ENCODE data around the gene GRK7.

GRK7 gene, protein sequence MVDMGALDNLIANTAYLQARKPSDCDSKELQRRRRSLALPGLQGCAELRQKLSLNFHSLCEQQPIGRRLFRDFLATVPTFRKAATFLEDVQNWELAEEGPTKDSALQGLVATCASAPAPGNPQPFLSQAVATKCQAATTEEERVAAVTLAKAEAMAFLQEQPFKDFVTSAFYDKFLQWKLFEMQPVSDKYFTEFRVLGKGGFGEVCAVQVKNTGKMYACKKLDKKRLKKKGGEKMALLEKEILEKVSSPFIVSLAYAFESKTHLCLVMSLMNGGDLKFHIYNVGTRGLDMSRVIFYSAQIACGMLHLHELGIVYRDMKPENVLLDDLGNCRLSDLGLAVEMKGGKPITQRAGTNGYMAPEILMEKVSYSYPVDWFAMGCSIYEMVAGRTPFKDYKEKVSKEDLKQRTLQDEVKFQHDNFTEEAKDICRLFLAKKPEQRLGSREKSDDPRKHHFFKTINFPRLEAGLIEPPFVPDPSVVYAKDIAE (N-terminal part only)

DNA sequence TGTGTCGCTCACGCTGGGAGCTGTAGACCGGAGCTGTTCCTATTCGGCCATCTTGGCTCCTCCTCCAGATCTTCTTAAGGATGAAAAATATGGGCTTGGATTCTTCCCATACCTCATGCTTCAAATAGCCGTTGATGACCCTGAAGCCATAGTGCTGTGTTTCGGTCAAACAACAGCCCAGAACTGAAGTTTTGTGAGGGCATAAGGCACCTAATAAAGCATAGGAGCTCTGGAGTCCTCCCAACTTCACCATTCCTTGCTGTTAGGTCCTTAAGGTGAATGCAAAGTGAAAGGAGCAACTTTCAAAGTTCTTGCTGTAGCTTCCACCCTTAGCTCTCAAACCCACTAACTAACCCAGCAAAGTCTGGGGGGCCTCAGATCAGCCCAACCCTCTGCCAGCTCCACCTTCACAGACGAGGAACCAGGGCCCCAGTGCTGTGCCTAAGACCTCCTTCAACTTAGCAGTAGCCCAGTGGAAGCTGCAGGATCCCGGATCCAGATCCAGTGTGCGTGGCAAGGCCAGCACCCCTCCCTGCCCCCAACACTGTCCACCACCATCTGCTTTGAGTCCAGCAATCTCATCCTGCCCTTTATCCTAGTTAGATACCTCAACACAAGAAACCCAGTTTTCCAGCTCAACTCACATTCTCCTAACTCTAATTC lies at the start of gene GRK7:
Gene GRK7, plus strand, starts transcription at position 321 of the 663 bp plus-strand sequence. CDS start 14,877 bp downstream, outside the sequence.
- DNase-seq (ENCODE audit: low spot score), result no peak

DNA sequence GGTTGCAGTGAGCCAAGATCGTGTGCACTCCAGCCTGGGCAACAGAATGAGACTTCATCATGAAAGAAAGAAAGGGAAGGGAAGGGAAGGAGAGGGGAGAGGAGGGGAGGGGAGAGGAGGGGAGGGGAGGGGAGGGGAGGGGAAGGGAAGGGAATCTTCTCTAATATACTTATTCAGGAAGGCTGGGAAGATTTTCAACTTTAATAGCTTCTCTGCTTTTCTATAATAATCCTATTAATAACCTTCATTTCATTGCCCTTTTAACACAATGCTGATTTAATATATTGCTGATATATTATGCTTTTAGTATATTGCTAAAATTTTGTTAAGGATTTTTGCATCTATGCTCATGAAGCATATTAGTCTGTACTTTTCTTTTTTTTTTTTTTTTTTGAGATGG lies 48.5 kb upstream of the GRK7 start:
- no peak for DNase-seq (ENCODE audit: low spot score)

DNA sequence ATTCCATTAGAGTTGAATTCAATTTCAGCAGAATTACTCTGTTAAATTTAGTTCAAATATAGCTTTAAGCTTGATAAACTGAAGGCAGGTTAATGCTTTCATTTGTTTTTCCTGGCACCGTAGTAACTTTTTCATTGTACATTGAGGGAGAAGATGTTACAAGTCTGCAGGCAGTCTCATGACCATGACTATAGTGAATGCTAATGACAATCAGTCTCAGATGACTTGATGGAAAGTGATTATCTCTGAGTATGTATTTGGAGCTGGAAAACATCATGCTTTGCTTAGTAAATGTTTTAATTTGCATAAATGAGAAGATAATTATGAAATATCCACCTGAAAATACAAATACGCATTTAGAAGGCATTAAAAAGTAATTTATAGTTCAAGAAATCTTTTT lies 41.1 kb upstream of the GRK7 start:
- DNase-seq (ENCODE audit: low spot score), result peak; percentile 57

DNA sequence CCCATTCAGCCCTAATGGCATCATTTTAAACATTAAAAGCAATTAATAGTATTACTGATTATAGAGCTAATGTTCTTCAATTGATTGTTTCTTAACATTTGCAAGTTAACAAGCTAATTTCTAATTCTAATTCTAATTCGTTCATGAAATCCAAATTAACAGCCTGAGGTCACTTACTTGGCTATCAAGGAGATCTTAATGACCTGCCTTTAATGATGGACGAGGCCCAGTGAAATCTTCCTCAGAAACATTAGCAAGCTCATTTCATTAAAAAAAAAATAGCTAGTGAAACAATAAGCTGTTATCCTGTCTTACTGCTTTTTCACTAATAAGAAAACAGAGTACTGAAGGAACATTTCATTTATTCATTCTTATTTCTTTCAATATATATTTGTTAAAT lies 40.6 kb upstream of the GRK7 start:
- no peak for DNase-seq (ENCODE audit: low spot score)

DNA sequence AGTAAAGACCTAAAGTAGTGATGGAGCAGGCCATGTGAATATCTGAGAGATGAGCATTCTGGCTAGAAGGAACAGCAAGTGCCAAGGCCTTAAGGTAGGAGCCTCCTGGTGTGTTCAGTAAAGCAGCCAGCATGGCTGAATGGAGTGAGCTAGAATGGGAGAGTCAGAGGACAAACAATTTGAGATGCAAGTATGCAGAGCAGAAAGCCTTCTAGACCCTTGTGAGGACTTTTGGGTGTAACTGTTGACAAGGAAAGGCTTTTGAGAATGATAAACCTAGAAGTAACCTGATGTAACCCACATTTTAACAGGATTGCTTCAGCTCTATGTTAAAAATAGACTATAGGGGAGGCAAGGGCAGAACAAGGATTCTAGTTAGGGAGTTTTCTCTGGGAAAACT lies 40.0 kb upstream of the GRK7 start:
- DNase-seq (ENCODE audit: low spot score), result no peak

DNA sequence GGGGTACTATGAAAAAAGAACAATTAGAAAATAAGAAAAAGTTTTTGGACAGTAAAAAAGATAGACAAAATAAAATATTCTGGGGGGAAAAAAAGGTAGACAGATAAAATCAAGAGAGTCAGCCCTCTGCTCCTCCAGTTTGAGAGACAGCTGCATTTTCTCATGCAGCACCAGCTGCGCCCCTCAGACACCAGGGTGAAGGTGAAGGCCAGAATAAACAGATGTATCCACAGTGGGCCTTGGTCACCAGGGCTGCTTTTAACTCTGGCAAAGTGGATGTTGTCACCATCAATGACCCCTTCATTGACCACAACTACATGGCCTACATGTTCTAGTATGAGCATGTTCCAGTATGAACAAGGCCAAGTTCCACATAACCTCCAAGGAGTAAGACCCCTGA lies 39.0 kb upstream of the GRK7 start:
- DNase-seq (ENCODE audit: low spot score), result no peak

DNA sequence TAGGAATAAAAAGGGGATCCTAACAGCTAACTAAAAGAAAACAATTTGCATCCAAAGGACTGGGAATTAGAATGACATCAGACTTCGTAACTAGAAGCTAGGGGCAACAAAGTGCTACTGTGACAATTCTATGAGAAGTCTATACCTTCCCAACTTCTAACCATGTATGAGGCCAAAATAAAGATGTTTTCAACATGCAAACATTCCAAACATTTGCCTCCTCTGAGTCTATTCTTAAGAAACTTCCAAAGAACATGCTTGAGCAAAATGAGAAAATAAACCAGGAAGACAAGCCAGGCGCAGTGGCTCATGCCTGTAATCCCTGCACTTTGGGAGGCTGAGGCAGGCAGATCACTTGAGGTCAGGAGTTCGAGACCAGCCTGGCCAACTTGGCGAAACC lies 38.2 kb upstream of the GRK7 start:
- DNase-seq (ENCODE audit: low spot score), result no peak

DNA sequence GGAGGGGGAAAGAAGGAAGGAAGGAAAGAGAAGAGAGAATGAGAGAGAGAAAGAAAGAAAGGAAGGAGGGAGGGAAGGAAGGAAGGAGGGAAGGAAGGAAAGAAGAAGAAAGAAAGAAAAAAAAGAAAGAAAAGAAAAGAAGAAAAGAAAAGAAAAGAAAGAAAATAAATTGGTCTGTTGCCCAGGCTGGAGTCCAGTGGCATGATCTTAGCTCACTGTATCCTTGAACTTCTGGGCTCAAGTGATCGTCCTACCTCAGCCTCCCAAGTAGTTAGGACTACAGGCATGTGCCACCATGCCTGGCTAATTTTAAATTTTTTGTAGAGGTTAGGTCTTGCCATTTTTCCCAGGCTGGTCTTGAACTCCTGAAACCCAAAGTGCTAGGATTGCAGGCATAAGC lies 36.7 kb upstream of the GRK7 start:
- no peak for DNase-seq (ENCODE audit: low spot score)

DNA sequence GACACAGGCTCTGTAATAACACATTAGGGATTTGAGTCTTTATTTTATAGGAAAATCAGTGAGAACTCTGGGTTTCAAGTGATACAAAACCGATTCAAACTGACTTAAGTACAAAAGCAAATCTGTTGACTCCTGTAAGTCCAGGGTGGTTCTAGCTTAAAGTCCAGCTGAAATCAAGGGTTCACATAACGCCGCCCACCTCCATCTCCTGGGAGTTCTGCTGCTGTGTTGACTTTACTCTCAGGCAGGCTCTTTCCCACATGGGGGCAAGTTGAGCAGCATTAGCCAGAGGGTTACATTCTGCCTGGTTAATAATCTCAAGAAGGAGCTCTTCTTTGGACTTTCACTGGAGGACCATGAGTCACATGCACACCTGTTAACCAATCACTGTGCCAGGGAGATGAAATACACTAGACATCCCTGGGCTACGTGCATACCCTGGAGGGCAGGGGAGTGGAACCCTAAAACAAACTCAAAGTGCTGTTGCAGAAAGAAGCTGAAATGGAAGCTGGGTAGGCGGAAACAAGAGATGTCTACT lies 34.8 kb upstream of the GRK7 start:
- no peak for DNase-seq (ENCODE audit: low spot score)

DNA sequence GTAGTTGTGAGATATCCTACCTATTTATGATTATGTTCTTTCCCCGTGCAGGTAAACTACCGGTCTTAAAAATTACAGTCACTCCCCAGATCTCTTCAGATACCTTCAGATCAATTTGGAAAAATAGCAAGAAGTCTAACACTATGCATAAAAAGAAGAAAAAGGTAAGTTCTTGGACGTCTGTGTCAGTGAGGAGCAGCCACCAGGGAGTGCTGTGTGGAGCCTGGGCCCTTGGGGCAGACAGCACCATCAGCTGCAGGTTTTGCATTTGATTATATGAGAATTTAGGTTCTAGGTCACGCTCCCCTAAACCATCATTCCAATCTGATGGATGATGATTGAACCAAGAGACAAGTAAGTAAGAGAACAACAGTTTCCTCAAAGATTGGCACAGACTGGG lies 34.0 kb upstream of the GRK7 start:
- DNase-seq (ENCODE audit: low spot score), result no peak

DNA sequence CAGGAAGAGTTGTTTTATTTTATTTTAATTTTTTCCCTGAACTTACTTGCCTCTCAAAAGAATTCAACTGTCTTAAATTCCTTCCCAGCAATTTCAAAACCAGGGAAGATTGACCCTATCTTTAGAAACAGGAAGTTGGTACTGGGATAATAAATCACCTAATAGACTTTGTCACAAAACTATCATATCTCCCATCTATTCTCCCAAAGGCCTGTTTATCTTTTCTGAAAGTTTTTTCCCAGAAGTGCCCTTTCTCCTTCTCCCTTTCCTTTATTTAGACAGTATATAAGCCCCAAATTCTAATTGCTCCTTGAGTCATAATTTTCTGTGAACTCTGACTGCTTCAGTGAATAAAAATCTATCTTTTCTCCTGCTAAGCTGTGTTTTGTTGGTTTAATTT lies 28.0 kb upstream of the GRK7 start:
- no peak for DNase-seq (ENCODE audit: low spot score)

DNA sequence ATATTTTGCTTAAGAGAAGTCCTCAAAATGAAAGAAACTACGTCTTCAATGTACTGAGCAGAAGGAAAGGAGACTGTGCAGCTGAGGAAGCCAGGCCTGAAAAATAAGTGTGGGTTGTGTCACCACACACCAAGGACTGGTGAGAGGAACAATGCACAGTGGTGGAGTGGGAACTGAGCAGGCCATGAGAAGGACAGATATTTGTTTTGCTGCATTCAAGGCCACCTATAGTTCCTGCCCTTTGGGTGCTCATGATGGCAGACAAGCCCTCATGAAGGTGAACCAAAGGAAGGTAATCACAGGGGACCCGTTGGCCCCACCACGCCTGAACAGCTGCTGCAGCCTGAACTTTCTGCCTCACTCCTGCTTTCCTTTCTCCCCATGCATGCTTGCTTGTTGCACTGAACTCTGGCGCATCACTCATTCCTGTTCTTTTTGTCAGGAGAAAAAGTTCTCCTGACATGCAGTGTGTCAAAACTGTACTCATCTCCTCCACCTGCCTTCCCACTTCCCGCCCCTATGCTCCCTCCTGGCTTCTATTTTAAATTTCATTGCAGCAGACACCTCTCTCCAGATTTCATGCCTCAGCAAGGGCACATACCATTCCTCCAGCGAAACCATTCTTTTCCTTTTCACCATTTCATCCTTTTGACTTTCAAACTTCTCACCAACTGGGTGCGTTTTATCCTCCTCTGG lies 27.3 kb upstream of the GRK7 start:
- DNase-seq (ENCODE audit: low spot score), result no peak

DNA sequence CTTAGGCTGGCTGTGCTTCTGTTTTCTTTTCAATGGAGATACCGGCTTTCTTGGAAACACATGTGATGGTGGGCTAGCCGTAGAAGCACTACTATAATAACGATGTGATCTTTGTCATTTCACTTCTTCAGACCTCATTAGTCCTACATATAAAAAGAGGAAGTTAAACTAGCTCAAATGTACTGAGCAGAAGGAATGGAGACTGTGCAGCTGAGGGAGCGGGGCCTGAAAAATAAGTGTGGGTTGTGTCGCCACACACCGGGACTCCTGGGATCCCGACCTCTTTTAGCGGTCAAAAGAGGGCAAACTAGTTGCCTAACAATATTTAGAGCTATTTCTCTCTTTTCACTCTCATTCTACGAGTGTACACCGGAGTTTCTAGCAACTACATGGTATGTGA lies 26.1 kb upstream of the GRK7 start:
- DNase-seq (ENCODE audit: low spot score), result no peak

DNA sequence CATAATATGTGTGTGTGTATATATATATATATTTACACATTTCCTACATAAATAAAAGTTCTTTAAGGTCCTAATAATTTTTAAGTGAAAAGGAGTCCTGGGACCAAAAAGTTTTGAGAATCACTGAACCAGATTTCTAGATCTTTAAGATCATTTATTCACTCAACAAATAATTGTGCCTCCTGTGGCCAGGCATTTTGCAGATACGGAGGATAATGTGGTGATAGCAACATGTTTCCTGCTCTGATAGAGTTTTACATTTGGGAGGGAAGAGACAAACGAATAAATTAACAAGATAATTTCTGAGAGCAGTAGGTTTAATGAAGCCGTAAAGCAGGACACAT lies 25.6 kb upstream of the GRK7 start:
- no peak for DNase-seq (ENCODE audit: low spot score)

DNA sequence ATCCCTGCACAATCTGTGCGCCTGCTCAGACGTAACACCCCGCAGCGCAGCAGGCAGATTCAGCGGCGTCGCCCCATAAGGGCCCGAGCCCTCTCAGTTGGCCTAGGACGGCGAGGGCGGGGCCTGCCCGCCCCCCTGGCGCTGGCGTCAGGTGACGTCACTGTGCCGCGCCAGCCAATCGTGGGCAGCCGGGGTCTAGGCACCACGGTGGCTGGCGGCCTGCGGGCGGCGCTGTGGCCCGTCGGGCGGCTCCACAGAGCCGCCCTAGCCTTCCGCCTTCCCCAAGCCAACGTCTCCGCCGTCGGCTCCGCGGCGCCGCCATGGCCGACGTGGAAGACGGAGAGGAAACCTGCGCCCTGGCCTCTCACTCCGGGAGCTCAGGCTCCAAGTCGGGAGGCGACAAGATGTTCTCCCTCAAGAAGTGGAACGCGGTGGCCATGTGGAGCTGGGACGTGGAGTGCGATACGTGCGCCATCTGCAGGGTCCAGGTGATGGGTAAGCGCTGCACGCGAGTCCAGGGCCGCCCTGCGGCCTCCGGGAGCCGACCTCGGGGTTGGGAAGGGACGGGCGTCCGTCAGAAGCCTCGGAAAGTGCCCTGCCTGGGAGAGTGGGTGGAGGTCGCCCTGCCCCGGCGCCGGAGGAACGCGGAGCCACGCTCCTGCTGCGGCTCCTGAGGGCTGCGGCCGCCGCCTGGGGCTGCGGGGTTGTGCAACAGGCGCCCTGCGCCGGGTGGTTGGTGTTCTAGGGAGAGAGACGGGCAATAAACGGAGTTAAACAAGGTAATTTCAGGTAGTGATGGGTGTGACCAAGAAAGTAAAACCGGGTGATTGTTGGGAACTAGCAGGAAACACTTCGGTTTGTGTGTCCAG lies 25.0 kb upstream of the GRK7 start, which contains the start of gene RNF7:
Gene RNF7, plus strand, starts transcription at position 277 of the 869 bp plus-strand sequence. Its CDS starts 44 bp downstream, at position 321.
- peak; percentile 93 for DNase-seq (ENCODE audit: low spot score)

DNA sequence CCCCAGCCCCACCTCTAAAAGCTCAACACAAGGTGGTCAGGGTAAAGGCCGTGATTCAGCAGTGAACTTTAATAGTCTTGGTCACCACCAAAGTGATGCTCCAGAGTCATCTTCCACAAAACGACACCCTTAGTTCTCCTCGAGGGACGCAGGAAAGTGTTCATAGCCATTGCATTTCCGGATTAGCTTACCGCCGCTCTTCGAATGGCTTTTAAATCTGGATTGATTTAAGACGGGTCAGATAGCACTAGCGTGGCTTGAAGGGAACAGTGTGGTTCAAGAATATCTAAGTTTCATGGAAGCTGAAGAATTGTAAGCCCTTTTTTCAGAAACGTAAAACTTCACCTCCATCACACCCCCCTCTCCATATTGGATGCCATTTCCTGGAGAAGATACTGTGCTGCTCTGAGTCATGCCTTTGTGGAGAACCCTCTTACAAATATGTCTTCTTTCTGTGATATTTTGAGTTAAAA lies 24.3 kb upstream of the GRK7 start:
- peak; percentile 31 for DNase-seq (ENCODE audit: low spot score)

DNA sequence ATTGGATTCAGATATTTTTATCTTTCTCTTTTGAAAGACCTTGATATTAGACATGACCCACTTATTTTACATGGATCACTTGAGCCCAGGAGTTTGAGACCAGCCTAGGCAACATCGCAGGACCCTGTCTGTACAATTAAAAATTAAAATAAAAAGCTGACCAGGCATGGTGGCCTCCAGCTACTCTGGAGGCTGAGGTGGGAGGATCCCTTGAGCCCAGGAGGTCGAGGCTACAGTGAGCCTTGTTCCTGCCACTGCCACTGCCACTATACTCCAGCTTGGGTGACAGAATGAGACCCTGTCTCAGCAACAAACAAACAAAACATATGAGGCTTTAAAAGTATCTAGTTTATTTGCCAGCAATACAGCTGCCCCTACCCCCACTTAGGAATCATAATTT lies 23.5 kb upstream of the GRK7 start:
- no peak for DNase-seq (ENCODE audit: low spot score)

DNA sequence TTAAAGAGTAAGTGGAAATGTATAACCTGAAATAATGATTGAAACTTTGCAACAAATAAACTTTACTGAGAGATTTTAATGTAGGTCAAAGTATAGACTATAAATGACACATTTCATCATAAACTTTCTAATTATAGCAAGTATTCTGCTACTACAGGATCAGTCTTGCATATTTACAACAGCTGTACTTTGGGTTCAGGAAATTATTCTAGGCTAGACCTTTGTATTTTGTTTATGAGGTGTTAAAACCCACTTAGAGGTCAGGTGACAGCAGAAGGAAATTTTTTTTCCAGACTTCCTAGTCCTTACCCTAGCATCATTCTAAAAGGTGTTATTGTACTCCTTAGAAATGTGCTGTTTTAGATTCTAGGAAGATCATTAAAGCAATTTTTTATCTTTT lies 22.9 kb upstream of the GRK7 start:
- DNase-seq (ENCODE audit: low spot score), result no peak

DNA sequence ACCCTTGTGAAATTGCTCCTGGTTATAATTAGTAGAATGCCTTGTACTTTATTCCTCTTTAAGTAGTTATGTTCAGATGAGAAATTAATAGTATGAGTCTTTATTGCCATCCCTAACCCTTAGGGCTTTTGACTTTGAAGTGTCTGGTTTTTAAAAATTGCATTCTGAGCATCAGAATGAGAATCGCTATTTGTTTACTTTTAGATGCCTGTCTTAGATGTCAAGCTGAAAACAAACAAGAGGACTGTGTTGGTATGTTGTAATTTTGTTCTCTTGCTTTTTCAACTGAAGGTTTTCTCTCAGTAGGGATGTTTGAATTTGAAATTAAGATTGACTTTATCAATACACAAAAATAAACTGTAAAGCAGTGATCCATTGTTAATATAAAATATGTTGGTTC lies 19.9 kb upstream of the GRK7 start:
- DNase-seq (ENCODE audit: low spot score), result no peak

DNA sequence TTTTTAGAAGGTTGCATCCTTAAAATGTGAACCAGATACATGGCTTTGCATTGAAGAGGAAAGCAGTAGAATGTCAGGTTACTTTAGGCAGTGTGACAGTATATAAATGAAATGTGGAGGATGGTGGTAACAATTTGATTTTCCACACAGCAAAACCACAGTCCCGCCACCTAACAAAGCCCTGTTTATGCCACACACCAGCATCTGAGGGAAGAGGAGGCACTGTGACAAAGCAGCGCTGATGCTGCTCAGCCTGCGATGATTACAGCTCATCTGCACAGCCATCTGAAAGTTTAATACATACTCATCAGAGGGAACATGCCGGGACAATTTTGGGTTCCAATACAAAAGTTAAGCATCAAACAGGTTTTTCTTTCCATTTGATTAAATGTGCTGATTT lies 16.2 kb upstream of the GRK7 start:
- DNase-seq (ENCODE audit: low spot score), result peak; percentile 50

DNA sequence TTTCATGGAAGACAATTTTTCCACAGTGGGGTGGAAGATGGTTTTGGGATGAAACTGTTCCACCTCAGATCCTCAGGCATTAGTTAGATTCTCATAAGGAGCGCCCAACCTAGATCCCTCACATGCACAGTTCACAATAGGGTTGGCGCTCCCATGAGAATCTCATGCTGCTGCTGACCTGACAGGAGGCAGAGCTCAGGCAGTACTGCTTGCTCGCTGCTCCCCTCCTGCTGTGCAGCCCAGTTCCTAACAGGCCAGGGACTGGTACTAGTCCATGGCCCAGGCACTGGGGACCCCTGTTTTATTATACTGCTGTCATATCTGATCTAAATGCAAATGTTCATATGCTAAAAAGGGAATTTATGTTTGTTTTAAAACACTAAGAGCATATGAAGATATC lies 9.8 kb upstream of the GRK7 start:
- DNase-seq (ENCODE audit: low spot score), result no peak

DNA sequence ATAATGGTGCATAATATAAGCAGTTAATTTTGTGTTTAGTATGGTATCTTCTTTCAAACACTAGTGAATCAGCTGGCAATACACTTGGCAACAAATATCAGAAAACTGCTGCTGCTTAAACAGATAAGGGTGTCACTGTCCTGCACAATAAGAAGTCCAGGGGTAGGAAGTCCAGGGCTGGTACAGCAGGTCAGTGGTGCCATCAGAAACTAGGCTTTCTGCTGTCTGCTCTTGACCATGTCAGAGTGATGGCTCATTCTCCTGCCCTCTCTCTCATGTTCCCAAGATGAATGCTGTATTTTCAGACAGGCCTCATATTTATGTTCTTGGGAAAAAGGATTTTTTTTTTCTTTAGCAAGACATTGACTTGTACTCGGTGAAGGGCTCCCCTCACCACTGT lies 9.2 kb upstream of the GRK7 start:
- DNase-seq (ENCODE audit: low spot score), result no peak
